OCI-LY7 (cell line): ENCODE measurements around the gene MEF2C. TPM values are rescaled to one million over a fixed set of nuclear protein-coding genes. Genes with fewer than 3 reads are reported as not detected.

Experiments
- BruUV-seq: library from RNA; stranded (reverse); fragments of 400-500 nt; replicated peaks from 2 replicates; lab custom pipeline; 2021; lab: Mats Ljungman, UMichigan
- CTCF ChIA-PET: fragments of 300-600 bp; sonication (Branson Sonifier 250); formaldehyde crosslinking; loops from one replicate; lab custom pipeline; 2022; ENCODE audit warnings: antibody characterized with exemption; ENCODE audit not compliant: unreplicated experiment; lab: Charles Lee
- POLR2A ChIA-PET: fragments of 300-600 bp; sonication (Branson Sonifier 250); formaldehyde crosslinking; loops from one replicate; lab custom pipeline; 2022; ENCODE audit warnings: antibody characterized with exemption; lab: Charles Lee
- DNase-seq: peaks from one replicate; pipeline ENCODE4 v3.0.0-alpha.2; 2015; ENCODE audit warnings: low spot score
- H2AFZ ChIP-seq: fragments of 200-600 bp; sonication (generic), shearing (Covaris generic); 2 replicates; pipeline ENCODE4 v1.6.1; 2014; ENCODE audit warnings: mild to moderate bottlenecking, antibody characterized with exemption, low read length, moderate library complexity
- H3K27ac ChIP-seq: fragments of 200-600 bp; sonication (generic); 2 replicates; pipeline ENCODE4 v1.5.1; 2014; ENCODE audit warnings: mixed run types, low read depth, mild to moderate bottlenecking, moderate library complexity, low read length, inconsistent platforms; ENCODE audit not compliant: poor library complexity, severe bottlenecking
- H3K36me3 ChIP-seq: fragments of 200-600 bp; sonication (generic); 2 replicates; pipeline ENCODE4 v1.6.1; 2014; ENCODE audit warnings: mild to moderate bottlenecking, antibody characterized with exemption, low read length, moderate library complexity, mixed read lengths; ENCODE audit not compliant: insufficient read depth
- H3K4me1 ChIP-seq: fragments of 200-600 bp; sonication (generic); 2 replicates; pipeline ENCODE4 v1.5.1; 2014; ENCODE audit warnings: mild to moderate bottlenecking, low read length; ENCODE audit not compliant: insufficient read depth, poor library complexity, severe bottlenecking
- H3K4me2 ChIP-seq: fragments of 200-600 bp; sonication (generic); 2 replicates; pipeline ENCODE4 v1.6.1; 2014; ENCODE audit warnings: mild to moderate bottlenecking, low read length
- H3K4me3 ChIP-seq: fragments of 200-600 bp; sonication (generic); 2 replicates; pipeline ENCODE4 v1.5.1; 2014; ENCODE audit warnings: mild to moderate bottlenecking, low read depth, low read length; ENCODE audit not compliant: poor library complexity, severe bottlenecking
- H3K79me2 ChIP-seq: fragments of 200-600 bp; sonication (generic); 2 replicates; pipeline ENCODE4 v1.6.1; 2016; ENCODE audit warnings: low read depth, mild to moderate bottlenecking, low read length, moderate library complexity, mixed read lengths; ENCODE audit not compliant: insufficient read depth
- H3K9me2 ChIP-seq: fragments of 200-600 bp; sonication (generic); 2 replicates; pipeline ENCODE4 v1.6.1; 2016; ENCODE audit warnings: mild to moderate bottlenecking, low read length, mixed read lengths; ENCODE audit not compliant: insufficient read depth
- H3K9me3 ChIP-seq: fragments of 200-600 bp; sonication (generic); 2 replicates; pipeline ENCODE4 v1.6.1; 2014; ENCODE audit warnings: mild to moderate bottlenecking, mixed run types, low read length, mixed read lengths
- H4K20me1 ChIP-seq: fragments of 200-600 bp; sonication (generic); 2 replicates; pipeline ENCODE4 v1.6.1; 2014; ENCODE audit warnings: mild to moderate bottlenecking, antibody characterized with exemption, low read length, moderate library complexity, mixed read lengths; ENCODE audit not compliant: insufficient read depth
- CTCF ChIP-seq: fragments of 200-600 bp; sonication (generic); conservative IDR thresholded peaks from 2 replicates; pipeline ENCODE4 v1.5.1; 2014; ENCODE audit warnings: mild to moderate bottlenecking, antibody characterized with exemption, low read length, moderate library complexity, mixed read lengths
- EZH2phosphoT487 ChIP-seq: fragments of 200-600 bp; sonication (generic); IDR thresholded peaks from 2 replicates; pipeline ENCODE4 v1.6.1; 2018; ENCODE audit warnings: low read depth, borderline replicate concordance, mild to moderate bottlenecking, mixed run types, antibody characterized with exemption, low read length, moderate library complexity, mixed read lengths
- intact Hi-C: fragments of 100-400 bp; cut with micrococcal nuclease; formaldehyde crosslinking; loops from one replicate; pipeline ENCODE4 v1.10.0; 2022; ENCODE audit not compliant: unreplicated experiment
- total RNA-seq, 2 experiments: library from RNA; depleted of rRNA in 1 of 2; stranded (reverse); fragments of >200 nt in 1 of 2; shearing (Covaris generic) in 1 of 2; gene quantifications; 2 replicates each; pipeline ENCODE4 v1.2.3, GENCODE V29; 2014 to 2022

Gene MEF2C
- total RNA-seq, 2 experiments from 2014 or later: 5.5 to 57.6 TPM

DNA sequence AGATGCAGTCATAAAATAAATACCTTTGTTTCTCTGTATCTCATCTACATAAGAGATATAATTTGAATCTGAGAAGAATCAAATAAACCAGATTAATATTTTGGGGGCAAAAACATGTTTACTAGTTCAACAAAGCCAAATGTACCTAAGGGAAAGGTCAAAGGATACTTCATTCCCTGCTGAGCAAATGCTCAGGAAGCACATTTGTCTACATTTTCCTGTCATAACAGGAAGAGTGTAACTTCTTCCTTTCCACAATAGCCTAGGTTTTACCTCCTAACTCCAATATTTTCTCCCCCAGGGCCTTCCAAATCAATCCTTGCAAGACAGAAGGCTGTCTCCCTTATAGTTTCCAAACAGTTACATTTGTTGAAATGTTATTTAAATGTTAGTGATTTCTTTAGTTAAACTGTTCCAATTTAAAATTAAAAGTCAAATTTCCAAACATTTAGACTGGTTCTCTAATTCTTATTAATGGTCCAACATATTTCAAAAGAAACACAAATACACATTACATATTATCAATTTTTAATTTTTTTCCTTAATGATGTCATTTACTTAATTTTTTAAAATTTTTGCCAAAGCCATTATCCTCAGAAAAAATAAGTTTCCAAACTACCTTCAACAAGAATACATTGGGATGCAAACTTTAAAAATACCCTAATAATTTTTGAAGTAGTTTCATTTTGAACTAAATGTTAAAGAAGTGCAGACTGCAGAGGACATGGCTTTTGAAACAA lies 67.8 kb downstream of the MEF2C start:
- no peaks in the 10 kb centered on the region for H3K36me3 ChIP-seq
- no TSS peak for BruUV-seq
- CTCF ChIA-PET: no interaction called here
- H4K20me1 ChIP-seq: no peaks in the 10 kb centered on the region
- POLR2A ChIA-PET: interaction anchor here (1.0 to 3.4 kb wide), 3 partner anchors 7 to 82 kb away, joined by 3 to 11 read pairs (median 9); no protein-coding TSS in a partner anchor
- H3K27ac ChIP-seq: no peak overlapping the region
- DNase-seq: no peak
- no peaks in the 10 kb centered on the region for H3K9me2 ChIP-seq
- H3K4me3 ChIP-seq: no peak overlapping the region
- H2AFZ ChIP-seq: peak overlapping the region; percentile 24; the same call in 1 of the 2 replicates
- H3K9me3 ChIP-seq: no peaks in the 10 kb centered on the region
- H3K4me1 ChIP-seq: peaks cover 40% of the 10 kb centered on the region
- H3K4me2 ChIP-seq: no peak overlapping the region; the same call in 1 of the 2 replicates
- TF ChIP-seq EZH2phosphoT487 (no peak), CTCF (no peak)
- H3K79me2 ChIP-seq: no peaks in the 10 kb centered on the region
- intact Hi-C loops: no loop called here

GRCh38 chr5:88813805-88814575 lies 69.0 kb downstream of the MEF2C start:
- H2AFZ ChIP-seq: no peak overlapping the region
- H4K20me1 ChIP-seq: no peaks in the 10 kb centered on the region
- TF ChIP-seq CTCF (no peak), EZH2phosphoT487 (no peak)
- intact Hi-C loops: no loop called here
- POLR2A ChIA-PET: interaction anchor here (0.6 to 1.0 kb wide), 4 partner anchors 13 to 1659 kb away, joined by 3 to 6 read pairs (median 4); no protein-coding TSS in a partner anchor
- no peaks in the 10 kb centered on the region for H3K9me3 ChIP-seq
- BruUV-seq: no TSS peak
- H3K9me2 ChIP-seq: no peaks in the 10 kb centered on the region
- H3K4me1 ChIP-seq: peaks cover 32% of the 10 kb centered on the region
- H3K4me2 ChIP-seq: 0 out of 2 replicates have a peak overlapping the region, but pooled peaks have one; percentile 6
- CTCF ChIA-PET: no interaction called here
- no peak for DNase-seq
- no peaks in the 10 kb centered on the region for H3K79me2 ChIP-seq
- H3K27ac ChIP-seq: no peak overlapping the region
- H3K36me3 ChIP-seq: no peaks in the 10 kb centered on the region
- no peak overlapping the region for H3K4me3 ChIP-seq
